HepG2 (cell line): Measurements from ENCODE around the gene SLC66A3. TPM values are rescaled to one million over a fixed set of nuclear protein-coding genes. Genes with fewer than 3 reads are reported as not detected.
A peak's percentile ranks its signal among the peaks of the same experiment; 100 is the strongest.

Source experiments
- ARNTL ChIP-seq: sonication (generic); formaldehyde crosslinking; IDR thresholded peaks from 2 replicates; pipeline ENCODE4 v1.4.0; 2020; ENCODE audit warnings: mild to moderate bottlenecking, missing genetic modification reagents
- ASH2L ChIP-seq: fragments of 300-600, 200-600 bp; sonication (generic); IDR thresholded peaks from 2 replicates; pipeline ENCODE4 v1.7.0; 2017; ENCODE audit warnings: low read depth, mild to moderate bottlenecking, moderate library complexity, mixed read lengths, low read length; ENCODE audit not compliant: insufficient read length
- FOXA1 ChIP-seq, 2 experiments: fragments of 450-650 bp in 1 of 2; sonication (generic) in 1 of 2; formaldehyde crosslinking in 1 of 2; IDR thresholded peaks; 2 replicates each; pipeline versions ENCODE4 v1.4.0 to v1.6.1; 2016 to 2020; ENCODE audit warnings: missing genetic modification reagents in 1 of 2
- IKZF5 ChIP-seq: IDR thresholded peaks from 2 replicates; pipeline ENCODE4 v1.6.1; 2018; ENCODE audit warnings: missing genetic modification reagents, mild to moderate bottlenecking, missing compliant biosample characterization
- MED8 ChIP-seq: sonication (generic); formaldehyde crosslinking; IDR thresholded peaks from 2 replicates; pipeline ENCODE4 v1.8.1; 2023; ENCODE audit warnings: mild to moderate bottlenecking, missing genetic modification reagents; ENCODE audit not compliant: insufficient replicate concordance
- NPAS2 ChIP-seq: sonication (generic); formaldehyde crosslinking; IDR thresholded peaks from 2 replicates; pipeline ENCODE4 v1.8.0; 2022; ENCODE audit warnings: mild to moderate bottlenecking, missing genetic modification reagents, borderline replicate concordance
- SAP130 ChIP-seq: IDR thresholded peaks from 2 replicates; pipeline ENCODE4 v1.6.1; 2016; ENCODE audit warnings: low read depth
- TAF1 ChIP-seq: sonication (generic); formaldehyde crosslinking; IDR thresholded peaks from 2 replicates; pipeline ENCODE4 v1.4.0; 2020; ENCODE audit warnings: missing genetic modification reagents
- THAP8 ChIP-seq: sonication (generic); formaldehyde crosslinking; IDR thresholded peaks from 2 replicates; pipeline ENCODE4 v1.5.1; 2020; ENCODE audit warnings: missing genetic modification reagents, mild to moderate bottlenecking, borderline replicate concordance
- YEATS4 ChIP-seq: sonication (generic); formaldehyde crosslinking; IDR thresholded peaks from 2 replicates; pipeline ENCODE4 v1.4.0; 2020; ENCODE audit warnings: missing genetic modification reagents, borderline replicate concordance
- ZNF234 ChIP-seq: sonication (generic); formaldehyde crosslinking; conservative IDR thresholded peaks from 2 replicates; pipeline ENCODE4 v1.5.1; 2020; ENCODE audit warnings: mild to moderate bottlenecking, missing genetic modification reagents
- ZNF280D ChIP-seq: sonication (generic); formaldehyde crosslinking; IDR thresholded peaks from 2 replicates; pipeline ENCODE4 v1.5.1; 2020; ENCODE audit warnings: mild to moderate bottlenecking, missing genetic modification reagents
- ZNF564 ChIP-seq: sonication (generic); formaldehyde crosslinking; IDR thresholded peaks from 2 replicates; pipeline ENCODE4 v1.8.1; 2023; ENCODE audit warnings: mild to moderate bottlenecking, missing genetic modification reagents
- ZNF646 ChIP-seq: sonication (generic); formaldehyde crosslinking; IDR thresholded peaks from 2 replicates; pipeline ENCODE4 v1.9.0; 2021; ENCODE audit warnings: mild to moderate bottlenecking, missing genetic modification reagents
- ZNF678 ChIP-seq: sonication (generic); formaldehyde crosslinking; IDR thresholded peaks from 2 replicates; pipeline ENCODE4 v1.4.0; 2020; ENCODE audit warnings: mild to moderate bottlenecking, missing genetic modification reagents
- ZNF713 ChIP-seq: sonication (generic); formaldehyde crosslinking; IDR thresholded peaks from 2 replicates; pipeline ENCODE4 v1.4.0; 2020; ENCODE audit warnings: mild to moderate bottlenecking, missing genetic modification reagents
- ZNF790 ChIP-seq: sonication (generic); formaldehyde crosslinking; IDR thresholded peaks from 2 replicates; pipeline ENCODE4 v1.8.0; 2022; ENCODE audit warnings: missing genetic modification reagents, mild to moderate bottlenecking, borderline replicate concordance
- polyA plus RNA-seq, 8 experiments: library from polyadenylated mRNA; depleted of rRNA in 3 of 8; stranded (reverse) in 7 of 8; unstranded in 1 of 8; fragments of >200 nt; fragmentation: Illumina TruSeq in 4 of 8; extraction: Trizol in 4 of 8; gene quantifications; 2 replicates each; pipeline versions ENCODE4 v1.2.1 to v1.2.3, GENCODE V29; 2011 to 2016; ENCODE audit warnings: low read depth in 4 of 8, missing spikeins in 1 of 8, mixed read lengths in 1 of 8; ENCODE audit not compliant: insufficient read depth in 1 of 8
- total RNA-seq, 5 experiments: library from RNA; depleted of rRNA; stranded (reverse); fragments of >200 nt; fragmentation: Illumina TruSeq; extraction: Trizol; gene quantifications; 2 replicates each; pipeline ENCODE4 v1.2.3, GENCODE V29; 2016; ENCODE audit warnings: low read depth in 1 of 5

The SLC66A3 gene
- total and polyA plus RNA-seq, 2 of the 13 experiments (the other 11 are each of a cell fraction or from before 2014, with no cell fraction given) = 2.2 to 3.7 TPM

DNA sequence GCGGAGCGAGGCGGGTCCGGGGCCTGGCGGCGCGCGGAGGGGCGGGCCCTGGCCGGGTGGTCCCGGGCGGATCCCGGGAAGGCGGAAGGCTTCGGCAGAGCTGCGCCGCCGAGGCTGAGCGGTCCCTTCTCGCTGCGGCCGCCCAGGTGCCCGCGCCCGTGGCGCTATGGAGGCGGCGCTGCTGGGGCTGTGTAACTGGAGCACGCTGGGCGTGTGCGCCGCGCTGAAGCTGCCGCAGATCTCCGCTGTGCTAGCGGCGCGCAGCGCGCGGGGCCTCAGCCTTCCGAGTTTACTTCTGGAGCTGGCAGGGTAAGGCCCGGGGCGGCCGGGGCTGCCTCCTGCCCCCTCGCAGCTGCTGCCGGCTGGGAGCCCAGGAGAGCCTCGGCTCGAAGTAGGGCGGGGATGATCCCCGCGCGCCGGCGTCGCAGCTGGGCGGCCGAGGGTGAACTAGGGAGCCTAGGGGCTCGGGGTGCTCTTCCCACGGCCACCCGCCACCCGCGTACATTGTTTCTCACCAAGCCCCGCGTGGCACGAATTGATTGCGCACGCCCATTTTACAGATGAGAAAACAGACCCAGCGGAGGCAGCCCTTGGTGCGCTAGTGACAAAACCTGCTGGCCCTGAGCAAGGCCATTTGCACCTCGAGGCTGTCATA is at the start of gene SLC66A3 (continued):
- peak; percentile 60; the same call in 1 of the 2 replicates for TF ChIP-seq THAP8 (CRISPR knock-in tag)
- TF ChIP-seq NPAS2 = no peak
- TF ChIP-seq ZNF713 (CRISPR knock-in tag) = 0 out of 2 replicates have a peak, but pooled peaks have one; percentile 85
- peak; percentile 93; the same call in 1 of the 2 replicates for TF ChIP-seq ZNF234 (CRISPR knock-in tag)
- peak; percentile 50 for TF ChIP-seq MED8
- TF ChIP-seq TAF1 (CRISPR knock-in tag) = peak; percentile 75; the same call in 1 of the 2 replicates
- TF ChIP-seq ARNTL = no peak
- TF ChIP-seq SAP130 = peak; percentile 80
- TF ChIP-seq IKZF5 (CRISPR knock-in tag) = peak; percentile 60
- TF ChIP-seq YEATS4 = peak; percentile 61; the same call in 1 of the 2 replicates
- peak; percentile 35 for TF ChIP-seq ASH2L
- TF ChIP-seq FOXA1 (IDR thresholded peaks at IDR 0.05) = no peak
- peak; percentile 35; the same call in 1 of the 2 replicates for TF ChIP-seq FOXA1 (CRISPR knock-in tag; IDR thresholded peaks at IDR 0.05)
- TF ChIP-seq ZNF790 = peak; percentile 65; the same call in 1 of the 2 replicates
- no peak for TF ChIP-seq ZNF678 (CRISPR knock-in tag)
- 0 out of 2 replicates have a peak, but pooled peaks have one; percentile 45 for TF ChIP-seq ZNF280D (CRISPR knock-in tag)
- TF ChIP-seq ZNF564 (CRISPR knock-in tag) = peak; percentile 89
- peak; percentile 49; the same call in 1 of the 2 replicates for TF ChIP-seq ZNF646 (CRISPR knock-in tag)
